K562 (cell line): ENCODE results near the gene CA6. TPM values are rescaled to one million over a fixed set of nuclear protein-coding genes. Genes with fewer than 3 reads are reported as not detected.

Source experiments
- ATAC-seq: fragments of 200-7000 bp; cut with Tn5 transposase; 3 replicates; pipeline ENCODE4 v1.9.1; 2020; ENCODE audit warnings: moderate library complexity
- BruUV-seq: library from RNA; stranded (reverse); fragments of 400-500 nt; replicated peaks from 2 replicates; lab custom pipeline; 2021; lab: Mats Ljungman, UMichigan
- CTCF ChIA-PET: fragments of 300-600 bp; formaldehyde crosslinking; extraction: SDS; loops from one replicate; lab custom pipeline; 2021; ENCODE audit warnings: low intra/inter-chr PET ratio; lab: Yijun Ruan, JAX
- POLR2A ChIA-PET: fragments of 300-600, 350-650 bp; sonication (Branson Sonifier 250); formaldehyde crosslinking; extraction: SDS; loops from one replicate; lab custom pipeline; 2021; ENCODE audit warnings: antibody characterized with exemption, inconsistent platforms; lab: Yijun Ruan, JAX
- DNase-seq, 4 experiments: peaks; one replicate each; pipeline versions ENCODE4 v3.0.0 to v3.0.0-alpha.2; 2011 to 2018; ENCODE audit warnings: low spot score in 3 of 4, mixed read lengths in 3 of 4; ENCODE audit errors: extremely low read depth in 1 of 4
- FAIRE-seq: peaks from 2 replicates; lab custom pipeline; 2011; peaks lifted over from hg19 to GRCh38; lab: Jason Lieb, UNC
- H2AFZ ChIP-seq: 2 replicates; pipeline ENCODE4 v1.6.0; 2011; ENCODE audit warnings: low read depth, low read length, control low read depth, inconsistent platforms
- H3K27ac ChIP-seq: fragments of 200-600 bp; 3 replicates; pipeline ENCODE4 v1.8.0; 2011; ENCODE audit warnings: low read depth, mild to moderate bottlenecking, control low read depth, inconsistent platforms, low read length, moderate library complexity, mixed read lengths; ENCODE audit errors: extremely low read depth
- H3K27me3 ChIP-seq, 2 experiments: fragments of 300-600 bp in 1 of 2; 2 replicates in 1 of 2; 3 replicates in 1 of 2; pipeline versions ENCODE4 v1.6.0 to v1.8.0; 2011; ENCODE audit warnings: inconsistent platforms in 2 of 2, low read length in 2 of 2, mild to moderate bottlenecking in 1 of 2, mixed read lengths in 1 of 2, moderate library complexity in 1 of 2; ENCODE audit not compliant: control insufficient read depth in 2 of 2, insufficient read depth in 2 of 2
- H3K36me3 ChIP-seq: fragments of 300-600 bp; 3 replicates; pipeline ENCODE4 v1.8.0; 2011; ENCODE audit warnings: mild to moderate bottlenecking, low read length, inconsistent platforms; ENCODE audit not compliant: control insufficient read depth, insufficient read depth
- H3K4me1 ChIP-seq, 2 experiments: fragments of 200-600 bp in 1 of 2; replicated peaks in 1 of 2; 2 replicates in 1 of 2; 3 replicates in 1 of 2; pipeline versions ENCODE4 v1.5.1 to v1.8.0; 2011; ENCODE audit warnings: inconsistent platforms in 2 of 2, low read length in 2 of 2, mild to moderate bottlenecking in 1 of 2, mixed read lengths in 1 of 2, moderate library complexity in 1 of 2; ENCODE audit not compliant: control insufficient read depth in 2 of 2, insufficient read depth in 2 of 2
- H3K4me2 ChIP-seq: 2 replicates; pipeline ENCODE4 v1.6.1; 2011; ENCODE audit warnings: low read length, control low read depth, inconsistent platforms, mixed read lengths; ENCODE audit not compliant: insufficient read depth
- H3K4me3 ChIP-seq: fragments of 200-600 bp; sonication (generic), shearing (Covaris generic); 2 replicates; pipeline ENCODE4 v1.5.1; 2016; ENCODE audit warnings: control low read depth, inconsistent platforms
- H3K79me2 ChIP-seq: fragments of 200-600 bp; 3 replicates; pipeline ENCODE4 v1.8.0; 2011; ENCODE audit warnings: low read length, inconsistent platforms; ENCODE audit not compliant: control insufficient read depth, insufficient read depth
- H3K9ac ChIP-seq, 2 experiments: 2 replicates each; pipeline versions ENCODE4 v1.6.0 to v1.6.1; 2011; ENCODE audit warnings: low read depth in 2 of 2, low read length in 2 of 2, control low read depth in 1 of 2, inconsistent platforms in 1 of 2, mild to moderate bottlenecking in 1 of 2, mixed read lengths in 1 of 2; ENCODE audit not compliant: insufficient read depth in 1 of 2
- H3K9me1 ChIP-seq: one replicate; pipeline ENCODE4 v1.6.0; 2011; ENCODE audit warnings: inconsistent platforms, mild to moderate bottlenecking, low read length, moderate library complexity; ENCODE audit not compliant: control insufficient read depth, insufficient read depth
- H3K9me3 ChIP-seq: replicated peaks from 2 replicates; pipeline ENCODE4 v1.5.1; 2011; ENCODE audit warnings: low read depth, low read length, inconsistent platforms; ENCODE audit not compliant: control insufficient read depth, insufficient read depth
- H4K20me1 ChIP-seq: replicated peaks from 2 replicates; pipeline ENCODE4 v1.6.1; 2011; ENCODE audit warnings: low read length, inconsistent platforms, mixed read lengths; ENCODE audit not compliant: control insufficient read depth, insufficient read depth
- EHMT2 ChIP-seq: fragments of 450-650 bp; IDR thresholded peaks from 2 replicates; pipeline ENCODE4 v1.6.1; 2018; ENCODE audit warnings: antibody characterized with exemption
- FOXP1 ChIP-seq: sonication (generic); formaldehyde crosslinking; IDR thresholded peaks from 2 replicates; pipeline ENCODE4 v1.8.0; 2022; ENCODE audit warnings: mild to moderate bottlenecking, missing genetic modification reagents
- NR2C1 ChIP-seq, 2 experiments: fragments of 450-650 bp; IDR thresholded peaks; 2 replicates each; pipeline ENCODE4 v1.6.1; 2017; ENCODE audit warnings: mild to moderate bottlenecking in 2 of 2, antibody characterized with exemption in 1 of 2, inconsistent platforms in 1 of 2, missing compliant biosample characterization in 1 of 2, missing genetic modification characterization in 1 of 2
- NR2C2 ChIP-seq, 2 experiments: fragments of 200-800 bp in 1 of 2; sonication (Bioruptor generic) in 1 of 2; sonication (generic) in 1 of 2; formaldehyde crosslinking in 1 of 2; IDR thresholded peaks; 2 replicates each; pipeline versions ENCODE4 v1.6.1 to v1.8.0; 2016 to 2022; ENCODE audit warnings: mild to moderate bottlenecking in 1 of 2, missing compliant biosample characterization in 1 of 2, missing genetic modification characterization in 1 of 2, missing genetic modification reagents in 1 of 2
- PHF8 ChIP-seq: fragments of 200-600 bp; sonication (generic); IDR thresholded peaks from 2 replicates; pipeline ENCODE4 v1.6.1; 2012; ENCODE audit warnings: mixed run types, mild to moderate bottlenecking, inconsistent platforms, low read length, moderate library complexity, borderline replicate concordance
- ZC3H4 ChIP-seq: sonication (generic); formaldehyde crosslinking; IDR thresholded peaks from 2 replicates; pipeline ENCODE4 v1.9.0; 2021; ENCODE audit warnings: missing genetic modification reagents, borderline replicate concordance
- ZNF354B ChIP-seq: fragments of 250-450 bp; sonication (Bioruptor Pico); IDR thresholded peaks from 2 replicates; pipeline ENCODE4 v1.4.0; 2020
- WGBS: fragments of 100-300 bp; shearing (Covaris generic); methylation state at CpG from one replicate; pipeline ENCODE4 v1.1.6; 2016; ENCODE audit warnings: low coverage, mixed read lengths; ENCODE audit not compliant: insufficient coverage; ENCODE audit errors: missing lambda C conversion rate; 5-methylcytosine and 5-hydroxymethylcytosine counted together
- in situ Hi-C: fragments of 300-500 bp; cut with MboI; formaldehyde crosslinking; loops from 4 replicates; pipeline ENCODE4 v1.15.0; 2018; ENCODE audit warnings: inconsistent platforms, mixed read lengths
- intact Hi-C: fragments of 100-400 bp; cut with micrococcal nuclease; formaldehyde crosslinking; loops from 2 replicates; pipeline ENCODE4 v1.14.2; 2022
- polyA plus RNA-seq, 8 experiments: library from polyadenylated mRNA; depleted of rRNA in 4 of 8; stranded (reverse) in 5 of 8; unstranded in 3 of 8; fragments of >200 nt; fragmentation: Nextera tagmentation in 2 of 8; fragmentation: Illumina TruSeq in 1 of 8; extraction: Ambion mirVana in 2 of 8; extraction: Trizol in 1 of 8; gene quantifications; 2 replicates each; pipeline versions ENCODE4 v1.2.1 to v1.2.3, GENCODE V29; 2011 to 2014; ENCODE audit warnings: inconsistent platforms in 1 of 8, missing spikeins in 1 of 8
- total RNA-seq, 7 experiments: library from RNA; depleted of rRNA in 6 of 7; stranded (reverse); fragments of >200 nt in 6 of 7; fragmentation: Illumina TruSeq in 2 of 7; extraction: Trizol in 2 of 7; gene quantifications; 2 replicates each; pipeline versions ENCODE4 v1.2.1 to v1.2.3, GENCODE V29; 2011 to 2021; ENCODE audit warnings: low replicate concordance in 1 of 7
- TF ChIP-seq, protein P1 (sequence below), 2 experiments: fragments of 450-650 bp in 1 of 2; sonication (generic) in 1 of 2; formaldehyde crosslinking in 1 of 2; IDR thresholded peaks; 2 replicates each; pipeline versions ENCODE4 v1.7.1 to v1.9.0; 2016 to 2022; ENCODE audit warnings: inconsistent platforms in 1 of 2, mild to moderate bottlenecking in 1 of 2, missing genetic modification reagents in 1 of 2
- TF ChIP-seq, protein P2 (sequence below): fragments of 250-450 bp; sonication (Bioruptor Pico); IDR thresholded peaks from 2 replicates; pipeline ENCODE4 v1.5.0; 2020; ENCODE audit warnings: mild to moderate bottlenecking, borderline replicate concordance

Gene CA6
- total and polyA plus RNA-seq, 9 of the 15 experiments (the other 6 are each of a cell fraction or from before 2014, with no cell fraction given), result not detected

- ChIA-PET POLR2A (no interaction called here), CTCF (no interaction called here)
- no peaks in the 10 kb centered on the region for H3K4me1 ChIP-seq
- no peak overlapping the region for H3K27ac ChIP-seq
- BruUV-seq, result no TSS peak
- FAIRE-seq (no peak), ATAC-seq (peak; percentile 19; the same call in 1 of the 3 replicates), DNase-seq (no peak)
- H3K9me1 ChIP-seq, result peaks cover 4% of the 10 kb centered on the region
- H3K4me3 ChIP-seq, result no peak overlapping the region
- WGBS, result 13% methylated on average over 9 of the region's 9 CpGs
- intact Hi-C loops, result no loop called here
- no peaks in the 10 kb centered on the region for H3K79me2 ChIP-seq
- no peak overlapping the region for H3K9ac ChIP-seq
- H3K27me3 ChIP-seq, result peaks cover 53 to 80% of the 10 kb centered on the region in 2 experiments
- no peak overlapping the region for H3K4me2 ChIP-seq
- 0 out of 2 replicates have a peak overlapping the region, but pooled peaks have one; percentile 28 for H2AFZ ChIP-seq
- no peaks in the 10 kb centered on the region for H4K20me1 ChIP-seq
- in situ Hi-C loops, result no loop called here
- no peaks in the 10 kb centered on the region for H3K9me3 ChIP-seq
- no peaks in the 10 kb centered on the region for H3K36me3 ChIP-seq
- TF ChIP-seq NR2C2 (CRISPR knock-in tag; IDR thresholded peaks at IDR 0.05), result peak; percentile 50; the same call in 1 of the 2 replicates
- peak; percentile 80 for TF ChIP-seq NR2C2 (tag; IDR thresholded peaks at IDR 0.05)
- TF ChIP-seq, protein P1, sequence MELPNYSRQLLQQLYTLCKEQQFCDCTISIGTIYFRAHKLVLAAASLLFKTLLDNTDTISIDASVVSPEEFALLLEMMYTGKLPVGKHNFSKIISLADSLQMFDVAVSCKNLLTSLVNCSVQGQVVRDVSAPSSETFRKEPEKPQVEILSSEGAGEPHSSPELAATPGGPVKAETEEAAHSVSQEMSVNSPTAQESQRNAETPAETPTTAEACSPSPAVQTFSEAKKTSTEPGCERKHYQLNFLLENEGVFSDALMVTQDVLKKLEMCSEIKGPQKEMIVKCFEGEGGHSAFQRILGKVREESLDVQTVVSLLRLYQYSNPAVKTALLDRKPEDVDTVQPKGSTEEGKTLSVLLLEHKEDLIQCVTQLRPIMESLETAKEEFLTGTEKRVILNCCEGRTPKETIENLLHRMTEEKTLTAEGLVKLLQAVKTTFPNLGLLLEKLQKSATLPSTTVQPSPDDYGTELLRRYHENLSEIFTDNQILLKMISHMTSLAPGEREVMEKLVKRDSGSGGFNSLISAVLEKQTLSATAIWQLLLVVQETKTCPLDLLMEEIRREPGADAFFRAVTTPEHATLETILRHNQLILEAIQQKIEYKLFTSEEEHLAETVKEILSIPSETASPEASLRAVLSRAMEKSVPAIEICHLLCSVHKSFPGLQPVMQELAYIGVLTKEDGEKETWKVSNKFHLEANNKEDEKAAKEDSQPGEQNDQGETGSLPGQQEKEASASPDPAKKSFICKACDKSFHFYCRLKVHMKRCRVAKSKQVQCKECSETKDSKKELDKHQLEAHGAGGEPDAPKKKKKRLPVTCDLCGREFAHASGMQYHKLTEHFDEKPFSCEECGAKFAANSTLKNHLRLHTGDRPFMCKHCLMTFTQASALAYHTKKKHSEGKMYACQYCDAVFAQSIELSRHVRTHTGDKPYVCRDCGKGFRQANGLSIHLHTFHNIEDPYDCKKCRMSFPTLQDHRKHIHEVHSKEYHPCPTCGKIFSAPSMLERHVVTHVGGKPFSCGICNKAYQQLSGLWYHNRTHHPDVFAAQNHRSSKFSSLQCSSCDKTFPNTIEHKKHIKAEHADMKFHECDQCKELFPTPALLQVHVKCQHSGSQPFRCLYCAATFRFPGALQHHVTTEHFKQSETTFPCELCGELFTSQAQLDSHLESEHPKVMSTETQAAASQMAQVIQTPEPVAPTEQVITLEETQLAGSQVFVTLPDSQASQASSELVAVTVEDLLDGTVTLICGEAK (IDR thresholded peaks at IDR 0.05), result peak; percentile 67
- TF ChIP-seq, protein P1 (CRISPR knock-in tag; IDR thresholded peaks at IDR 0.05), result no peak
- TF ChIP-seq, protein P2, sequence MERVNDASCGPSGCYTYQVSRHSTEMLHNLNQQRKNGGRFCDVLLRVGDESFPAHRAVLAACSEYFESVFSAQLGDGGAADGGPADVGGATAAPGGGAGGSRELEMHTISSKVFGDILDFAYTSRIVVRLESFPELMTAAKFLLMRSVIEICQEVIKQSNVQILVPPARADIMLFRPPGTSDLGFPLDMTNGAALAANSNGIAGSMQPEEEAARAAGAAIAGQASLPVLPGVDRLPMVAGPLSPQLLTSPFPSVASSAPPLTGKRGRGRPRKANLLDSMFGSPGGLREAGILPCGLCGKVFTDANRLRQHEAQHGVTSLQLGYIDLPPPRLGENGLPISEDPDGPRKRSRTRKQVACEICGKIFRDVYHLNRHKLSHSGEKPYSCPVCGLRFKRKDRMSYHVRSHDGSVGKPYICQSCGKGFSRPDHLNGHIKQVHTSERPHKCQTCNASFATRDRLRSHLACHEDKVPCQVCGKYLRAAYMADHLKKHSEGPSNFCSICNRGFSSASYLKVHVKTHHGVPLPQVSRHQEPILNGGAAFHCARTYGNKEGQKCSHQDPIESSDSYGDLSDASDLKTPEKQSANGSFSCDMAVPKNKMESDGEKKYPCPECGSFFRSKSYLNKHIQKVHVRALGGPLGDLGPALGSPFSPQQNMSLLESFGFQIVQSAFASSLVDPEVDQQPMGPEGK (CRISPR knock-in tag), result no peak
- TF ChIP-seq FOXP1, result no peak
- no peak for TF ChIP-seq ZC3H4 (CRISPR knock-in tag)
- TF ChIP-seq ZNF354B (CRISPR knock-in tag), result no peak
- TF ChIP-seq PHF8, result no peak
- peak; percentile 16; the same call in 1 of the 2 replicates for TF ChIP-seq EHMT2
- TF ChIP-seq NR2C1 (IDR thresholded peaks at IDR 0.05), result peak; percentile 91
- TF ChIP-seq NR2C1 (tag; IDR thresholded peaks at IDR 0.05), result peak; percentile 93
These were observed 1.5 kb downstream of the CA6 start for GRCh38 chr1:8947127-8947691.
